NCI-H128 (cell line): ENCODE measurements around the gene C9.
"Not testable (repeated sequence)": the region's sequence is repeated elsewhere in the genome, so short reads cannot be mapped to it uniquely, and the experiment has no call there.

Source experiments
- DNase-seq: peaks from one replicate; lab custom pipeline; 2025; ENCODE audit not compliant: unreplicated experiment; lab: John Stamatoyannopoulos, UW

C9 gene

GRCh38 chr5:39364367-39364766 is at the start of gene C9:
Gene C9, minus strand, starts transcription at chr5:39364495. Its CDS starts 31 bp downstream, at chr5:39364464.
- DNase-seq: no peak

DNA sequence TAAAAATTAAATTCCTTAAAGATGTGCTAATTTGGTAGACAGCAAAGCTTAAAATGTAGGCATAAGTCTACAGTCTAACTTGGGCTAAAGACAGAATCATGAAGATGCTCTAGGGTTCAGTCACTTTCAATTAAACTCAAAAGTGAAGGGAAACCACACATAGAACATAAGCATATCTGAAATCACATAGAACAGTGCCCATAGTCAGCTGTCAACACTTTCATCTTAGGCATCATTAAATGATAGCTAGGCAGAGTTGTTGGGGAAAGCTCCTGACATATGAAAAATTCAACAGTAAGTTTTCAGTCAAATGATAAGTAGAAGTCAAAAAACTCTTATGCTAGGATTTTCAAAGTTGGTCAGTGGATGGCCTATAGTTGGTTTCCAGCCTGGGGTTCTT is 49.5 kb upstream of the C9 start:
- no peak for DNase-seq

GRCh38 chr5:39412721-39413394 is 48.6 kb upstream of the C9 start:
- no peak for DNase-seq

DNA sequence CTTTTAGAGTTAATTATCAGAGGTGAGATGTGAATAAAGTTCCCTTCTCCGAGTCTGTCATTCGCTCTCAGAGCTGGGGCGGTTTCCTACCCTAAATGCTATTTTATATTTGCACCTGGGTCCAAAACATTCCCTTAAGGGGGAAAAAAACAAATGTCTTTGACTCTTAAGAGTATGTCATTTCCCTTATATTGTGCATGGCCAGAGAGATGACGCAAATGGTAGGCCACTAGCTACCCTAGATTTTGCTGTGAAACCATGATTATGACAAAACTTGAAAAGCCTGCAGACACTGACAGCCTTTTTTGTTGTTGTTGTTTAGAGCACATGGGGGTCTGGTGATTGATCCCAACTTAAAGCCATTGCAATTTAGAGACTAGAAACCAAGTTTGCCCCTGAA is 47.7 kb upstream of the C9 start:
- DNase-seq: no peak

- DNase-seq: no peak
These were observed 46.8 kb upstream of the C9 start for GRCh38 chr5:39411061-39411460.

DNA sequence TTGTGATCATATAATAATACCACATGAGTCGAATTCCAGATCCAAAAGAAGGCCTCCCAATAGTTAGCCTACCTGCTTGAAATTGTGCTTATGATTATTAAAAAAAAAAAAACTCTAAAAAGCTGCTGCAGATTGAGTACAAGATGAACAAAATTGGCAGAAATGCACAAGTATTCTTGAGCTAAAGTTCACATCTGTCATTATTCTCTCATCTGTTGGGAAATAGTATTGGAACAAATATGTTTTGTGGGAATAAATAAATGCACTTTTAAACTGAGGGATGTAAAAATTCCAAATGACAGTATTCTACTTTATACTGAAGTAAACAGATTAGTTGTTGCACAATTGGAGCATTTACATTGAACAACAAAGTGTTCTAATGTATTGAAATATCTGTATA is 44.7 kb upstream of the C9 start:
- DNase-seq: no peak

GRCh38 chr5:39405083-39405843 is 41.0 kb upstream of the C9 start:
- DNase-seq: no peak

DNA sequence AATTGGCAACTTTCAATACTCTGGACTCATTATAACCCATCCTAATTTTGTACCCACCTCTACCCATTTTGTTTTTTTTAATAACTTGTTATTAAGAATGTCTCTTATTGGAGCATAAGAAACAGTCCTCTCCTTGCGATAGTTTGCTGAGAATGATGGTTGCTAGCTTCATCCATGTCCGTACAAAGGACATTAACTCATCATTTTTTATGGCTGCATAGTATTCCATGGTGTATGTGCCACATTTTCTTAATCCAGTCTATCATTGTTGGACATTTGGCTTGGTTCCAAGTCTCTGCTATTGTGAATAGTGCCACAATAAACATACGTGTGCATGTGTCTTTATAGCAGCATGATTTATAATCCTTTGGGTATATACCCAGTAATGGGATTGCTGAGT is 39.5 kb upstream of the C9 start:
- not testable (repeated sequence) for DNase-seq

GRCh38 chr5:39402140-39402539 is 37.8 kb upstream of the C9 start:
- not testable (repeated sequence) for DNase-seq

DNA sequence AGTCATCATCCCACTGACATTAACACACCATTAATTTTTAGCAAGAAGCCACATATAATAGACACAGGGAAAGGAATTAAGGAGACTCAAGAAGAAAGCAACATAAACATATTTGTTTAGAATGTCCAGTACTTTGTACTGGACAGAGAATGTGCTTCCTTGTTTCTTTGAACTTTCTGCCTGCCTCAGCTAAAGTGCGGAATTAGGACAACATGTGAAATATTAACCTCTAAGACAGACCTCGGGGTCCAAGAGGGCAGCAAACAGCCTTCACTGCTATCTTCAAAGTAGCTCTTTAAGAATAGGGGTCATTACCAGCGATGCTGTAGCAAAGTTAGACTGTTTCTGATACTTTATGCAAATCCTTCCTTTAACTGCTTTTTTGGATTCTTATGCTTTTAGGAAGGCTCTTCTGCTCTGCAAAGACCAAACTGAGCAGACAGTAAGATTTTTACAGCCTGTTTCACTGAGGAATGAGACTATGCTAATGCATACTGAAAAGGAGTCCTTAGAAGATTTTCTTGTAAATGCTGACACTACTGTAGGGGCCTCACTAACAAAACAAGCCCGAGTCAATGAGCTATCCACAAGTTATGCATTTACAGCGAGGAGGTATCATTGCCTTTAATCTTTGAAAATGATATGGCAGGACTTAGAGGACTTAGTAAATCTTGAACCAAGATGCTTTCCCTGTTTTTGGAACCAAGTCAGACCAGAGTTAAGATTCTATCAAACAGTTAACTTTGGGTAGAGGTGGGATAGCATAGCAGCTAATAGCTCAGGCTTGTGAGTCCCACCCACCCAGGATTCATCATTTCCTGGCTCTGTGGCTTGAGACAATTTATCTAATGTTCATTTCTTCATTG is 36.7 kb upstream of the C9 start:
- DNase-seq: no peak

GRCh38 chr5:39399135-39400036 is 35.1 kb upstream of the C9 start:
- no peak for DNase-seq

- DNase-seq: no peak
These were observed 32.5 kb upstream of the C9 start for GRCh38 chr5:39396843-39397242.

DNA sequence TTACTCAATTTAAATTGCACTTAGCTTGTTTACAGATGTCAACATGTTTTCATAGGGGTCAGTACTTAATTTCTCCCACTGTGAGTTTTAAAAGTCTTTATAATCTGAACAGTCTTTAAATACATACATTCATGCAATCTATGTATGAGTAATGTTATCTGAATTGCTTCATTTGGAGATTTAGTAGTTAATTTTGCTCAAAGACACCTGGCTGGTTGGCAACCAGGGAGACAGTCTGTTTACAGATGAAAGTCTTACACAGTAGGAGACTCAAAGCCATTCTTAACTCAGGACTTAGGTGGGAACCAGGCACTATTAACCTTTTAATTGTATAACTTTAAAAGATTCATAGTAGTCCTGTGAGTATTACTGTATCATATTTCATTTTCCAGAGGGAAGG is 31.2 kb upstream of the C9 start:
- no peak for DNase-seq

DNA sequence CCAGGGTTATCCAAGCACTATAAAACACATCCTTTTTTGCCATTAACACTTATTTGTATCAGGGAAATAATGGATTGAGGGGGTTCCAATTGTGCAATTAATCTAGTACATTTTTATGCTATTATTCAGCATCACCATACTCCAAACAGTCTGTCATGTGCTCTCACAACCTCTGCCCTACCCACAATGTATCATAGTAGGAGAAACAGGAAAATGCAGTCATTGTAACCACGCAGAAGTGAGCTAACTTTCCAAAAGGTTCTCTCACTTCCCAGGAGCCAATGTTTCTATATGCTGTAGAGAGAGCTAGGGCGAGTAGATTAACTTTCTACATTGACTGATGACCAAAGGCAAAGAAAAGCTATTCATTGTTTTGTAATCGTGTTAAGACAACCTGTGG is 30.7 kb upstream of the C9 start:
- no peak for DNase-seq

DNA sequence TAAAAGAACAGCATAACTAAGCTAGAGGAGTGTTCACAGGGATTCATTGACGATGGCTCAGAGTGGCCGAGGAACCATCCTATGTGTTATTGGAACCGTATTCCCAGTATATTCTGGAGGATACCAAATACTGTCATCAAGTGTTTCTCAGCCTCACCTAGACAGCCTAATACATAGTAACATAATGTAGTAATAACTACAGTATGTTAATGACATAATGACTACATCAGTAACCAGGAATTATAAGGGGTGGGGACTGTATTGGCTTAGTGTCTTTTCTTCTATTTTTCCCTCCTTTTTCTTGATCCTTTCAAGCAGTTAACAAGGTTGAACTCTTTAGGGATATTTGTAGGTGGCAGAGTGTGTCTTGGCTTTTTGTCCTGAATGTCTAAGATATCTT is 26.6 kb upstream of the C9 start:
- no peak for DNase-seq

DNA sequence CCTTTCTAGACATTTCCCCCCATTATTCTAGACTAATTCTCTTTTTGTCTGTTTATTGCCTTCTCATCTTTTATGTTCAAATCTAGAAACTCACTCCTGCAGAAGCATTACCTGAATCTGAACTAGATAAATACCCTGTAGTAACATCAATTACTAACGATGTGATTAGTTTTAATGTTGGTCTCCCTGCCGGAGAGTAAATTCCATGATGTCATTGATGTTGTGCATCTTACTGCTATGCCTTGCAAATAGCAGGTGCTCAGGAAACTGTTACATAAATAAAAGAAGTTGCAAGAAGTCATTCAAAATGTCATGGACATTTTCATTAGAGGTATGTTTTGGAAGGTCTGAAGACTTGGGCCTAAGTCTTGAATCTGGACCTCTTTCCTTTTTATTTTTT is 23.0 kb upstream of the C9 start:
- no peak for DNase-seq

DNA sequence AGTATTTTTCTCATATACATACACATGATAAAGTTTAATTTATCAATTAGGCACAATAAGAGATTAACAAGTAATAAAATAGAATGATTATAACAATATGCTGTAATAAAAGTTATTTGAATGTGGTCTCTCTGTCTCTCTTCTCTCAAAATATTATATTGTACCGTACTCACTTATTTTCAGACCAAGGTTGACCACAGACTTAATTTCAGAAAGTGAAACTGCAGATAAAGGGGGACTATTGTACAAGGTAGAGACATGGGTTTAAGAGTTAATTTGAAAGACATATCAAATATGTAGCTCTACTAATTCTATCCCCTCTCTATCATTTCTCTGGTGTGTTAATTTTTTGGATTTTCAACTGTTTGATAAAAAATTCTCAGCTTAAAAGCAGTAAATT is 20.0 kb upstream of the C9 start:
- DNase-seq: no peak

- no peak for DNase-seq
These were observed 17.1 kb upstream of the C9 start for GRCh38 chr5:39381376-39381775.

DNA sequence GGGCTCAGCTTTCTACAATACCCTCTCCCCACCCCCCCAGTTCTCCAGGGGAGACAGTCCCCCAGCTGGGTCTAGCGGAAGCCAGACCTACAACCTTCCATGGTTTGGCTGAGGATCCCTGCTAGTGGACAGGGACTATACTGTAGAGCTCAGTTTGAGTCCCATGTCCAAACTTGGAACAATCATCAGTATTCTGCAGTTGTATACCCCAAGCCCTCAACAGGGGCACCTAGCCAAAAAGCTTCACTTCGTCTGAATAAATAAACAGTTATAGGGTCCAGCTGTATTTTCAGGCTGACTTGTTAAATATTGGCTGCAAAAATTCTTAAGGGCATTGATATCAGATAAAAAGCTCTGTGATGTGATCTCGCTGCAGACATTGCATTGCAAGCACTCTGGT is 15.4 kb upstream of the C9 start:
- DNase-seq: no peak

GRCh38 chr5:39377613-39378012 is 13.3 kb upstream of the C9 start:
- no peak for DNase-seq

DNA sequence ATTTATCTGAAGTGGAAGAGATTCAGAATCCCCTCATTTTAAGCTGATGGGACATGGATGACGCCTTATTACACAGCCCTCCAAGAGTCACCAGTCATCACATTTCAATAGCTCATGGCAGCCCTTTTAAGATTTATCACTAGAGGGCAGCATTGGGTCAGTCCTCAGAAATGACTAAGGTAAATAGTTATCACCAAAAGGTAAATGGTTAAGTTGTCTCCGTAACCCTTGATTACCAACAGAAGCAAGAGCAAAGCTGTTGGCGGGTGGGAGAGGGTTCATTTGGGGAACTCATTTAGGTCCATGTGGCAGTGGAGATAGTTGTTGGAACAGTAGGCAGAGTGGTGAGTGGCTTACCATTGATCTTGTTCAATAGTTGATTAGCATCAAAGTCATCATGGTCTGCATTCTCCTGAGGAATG is 12.0 kb upstream of the C9 start:
- DNase-seq: no peak
